Stimulated activated CD4-positive, alpha-beta T cell treated with anti-CD3 and anti-CD28 coated beads, TNF-alpha, amount 100 ng/mL, for 48 hours (primary cell): ENCODE data around the gene RPS21.

Experiments used
- DNase-seq, 3 donors: peaks; one replicate each; pipeline ENCODE4 v3.0.0-alpha.2; 2020; ENCODE audit warnings: low read depth in 3 of 3

The RPS21 gene

GRCh38 chr20:62378215-62378614 lies 8.7 kb upstream of the RPS21 start:
- no peak for DNase-seq

DNA sequence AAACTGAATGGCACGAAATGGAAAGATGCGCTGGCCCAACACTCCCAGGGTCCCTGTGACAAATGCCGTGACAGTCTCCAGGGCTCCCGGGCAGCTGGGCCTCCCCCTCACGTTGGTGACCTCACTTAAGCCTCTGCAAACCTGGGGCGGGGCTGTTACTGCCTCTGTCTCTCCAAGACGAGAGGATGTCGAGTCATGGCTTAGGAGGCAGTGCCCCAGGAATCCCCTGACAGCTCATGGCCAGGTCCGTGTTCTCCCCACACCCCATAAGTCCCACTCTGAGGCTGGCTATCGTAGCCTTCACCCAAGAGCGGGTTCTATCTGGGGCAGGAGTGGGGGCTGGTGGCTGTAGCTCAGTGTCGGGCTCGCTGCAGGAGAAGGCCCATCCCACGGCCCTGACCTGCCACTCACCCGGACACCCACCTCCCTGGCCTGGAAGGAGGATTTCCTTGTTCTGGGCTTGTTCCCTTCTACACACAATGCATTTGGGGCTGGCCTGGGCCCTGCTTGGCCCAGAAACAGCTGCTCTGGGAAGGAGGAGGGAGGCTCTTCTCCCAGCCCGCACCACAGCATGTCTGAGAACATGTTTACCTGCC lies 5.6 kb upstream of the RPS21 start:
- DNase-seq: no peak

GRCh38 chr20:62381842-62382241 lies 5.1 kb upstream of the RPS21 start:
- no peak for DNase-seq

DNA sequence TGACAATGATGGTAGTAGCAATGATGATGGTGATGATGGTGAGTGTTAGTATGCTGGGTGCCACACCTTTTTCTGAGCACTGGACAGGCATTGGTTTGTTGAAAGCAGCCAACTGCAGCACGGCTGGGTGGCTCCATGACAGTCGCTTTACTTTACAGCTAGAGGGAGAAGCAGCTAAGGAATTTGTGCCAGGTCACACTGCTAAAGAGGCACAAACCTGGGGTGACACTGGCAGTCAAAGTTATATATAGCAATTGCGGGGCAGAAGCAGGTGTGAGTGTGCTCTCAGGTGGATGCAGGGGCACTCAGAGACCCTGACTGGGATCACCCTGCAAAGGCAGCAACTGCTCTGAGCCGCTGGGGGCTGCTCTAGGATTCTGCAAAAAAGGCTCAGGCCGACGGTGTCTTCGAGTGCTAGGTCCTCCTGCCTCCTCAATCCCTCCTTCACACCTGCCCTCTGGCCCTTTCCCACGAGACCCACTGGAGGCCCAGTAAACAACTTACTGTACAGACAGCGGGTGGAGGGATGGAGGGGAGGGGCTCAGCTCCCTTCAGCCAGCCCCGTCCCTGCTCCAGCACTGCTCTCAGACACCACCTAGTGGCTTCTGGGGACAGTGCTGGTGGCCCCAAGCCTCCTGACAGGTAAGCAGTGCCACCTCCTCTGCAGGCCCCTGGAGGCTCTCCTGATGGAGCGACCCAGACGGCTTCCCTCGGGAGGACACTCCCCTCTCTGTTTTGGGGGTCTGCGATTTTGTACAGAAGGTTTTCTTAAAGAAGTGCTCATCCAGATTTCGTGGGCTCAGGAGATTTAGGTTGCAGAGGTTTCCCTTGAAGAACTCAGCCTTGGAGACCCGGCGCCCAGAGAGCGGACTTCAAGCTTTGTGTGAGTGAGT lies 4.4 kb upstream of the RPS21 start:
- peak; percentile 65 to 69 (median 66) for DNase-seq

DNA sequence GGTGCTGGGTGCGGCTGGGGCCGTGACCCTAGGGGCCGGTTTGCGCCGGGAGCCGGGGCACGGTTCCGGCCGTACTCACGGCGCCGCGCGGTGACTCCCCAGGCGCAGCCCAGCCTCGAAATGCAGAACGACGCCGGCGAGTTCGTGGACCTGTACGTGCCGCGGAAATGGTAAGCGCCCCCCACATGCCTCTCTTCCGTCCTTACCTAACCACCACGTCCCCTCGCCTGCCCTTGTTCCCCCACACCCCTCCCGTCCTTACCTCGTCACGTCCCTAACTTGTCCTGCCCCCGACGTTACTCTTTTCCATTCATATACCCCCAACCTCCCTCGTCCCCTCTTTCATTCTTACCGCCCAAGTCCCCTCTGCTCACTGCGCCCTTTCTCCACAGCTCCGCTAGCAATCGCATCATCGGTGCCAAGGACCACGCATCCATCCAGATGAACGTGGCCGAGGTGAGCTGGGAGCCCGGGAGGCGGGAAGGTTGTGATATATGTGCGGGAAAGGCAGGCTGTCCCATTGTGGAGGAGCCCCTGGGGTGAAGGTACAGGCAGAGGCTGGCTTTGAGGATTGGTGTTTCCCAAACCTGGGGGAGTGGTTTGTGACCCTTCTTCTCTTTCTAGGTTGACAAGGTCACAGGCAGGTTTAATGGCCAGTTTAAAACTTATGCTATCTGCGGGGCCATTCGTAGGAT lies 463 bp downstream of the RPS21 start:
- DNase-seq: no peak

DNA sequence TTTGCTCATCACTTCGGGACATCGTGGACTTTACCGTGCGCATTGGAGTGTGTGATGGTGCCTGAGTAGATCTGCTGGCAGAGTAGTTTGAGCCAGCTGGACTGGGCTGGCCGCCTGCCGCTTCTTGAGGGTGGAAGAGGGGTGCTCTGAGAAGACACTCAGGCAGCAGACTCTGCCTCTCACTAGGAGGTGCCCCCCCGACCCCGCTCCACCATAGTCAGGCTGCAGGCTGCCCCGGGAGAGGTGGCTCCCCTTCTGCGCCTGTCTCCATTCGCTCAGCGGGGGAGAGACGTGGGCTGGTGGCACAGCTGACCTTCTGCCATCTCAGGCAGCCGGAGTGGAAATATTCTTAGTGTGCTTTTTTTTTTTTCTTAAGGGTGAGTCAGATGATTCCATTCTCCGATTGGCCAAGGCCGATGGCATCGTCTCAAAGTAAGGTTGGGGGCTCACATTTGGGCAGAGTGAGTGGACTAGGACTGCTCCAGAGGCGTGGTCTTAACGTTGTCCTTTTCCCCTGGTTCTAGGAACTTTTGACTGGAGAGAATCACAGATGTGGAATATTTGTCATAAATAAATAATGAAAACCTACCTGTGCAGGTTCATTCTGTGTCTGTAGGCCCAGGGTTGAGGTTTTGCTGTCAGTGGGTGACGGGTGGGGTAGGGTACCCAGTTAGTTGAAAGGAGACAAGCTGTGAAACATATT lies 1.2 kb downstream of the RPS21 start:
- no peak for DNase-seq

DNA sequence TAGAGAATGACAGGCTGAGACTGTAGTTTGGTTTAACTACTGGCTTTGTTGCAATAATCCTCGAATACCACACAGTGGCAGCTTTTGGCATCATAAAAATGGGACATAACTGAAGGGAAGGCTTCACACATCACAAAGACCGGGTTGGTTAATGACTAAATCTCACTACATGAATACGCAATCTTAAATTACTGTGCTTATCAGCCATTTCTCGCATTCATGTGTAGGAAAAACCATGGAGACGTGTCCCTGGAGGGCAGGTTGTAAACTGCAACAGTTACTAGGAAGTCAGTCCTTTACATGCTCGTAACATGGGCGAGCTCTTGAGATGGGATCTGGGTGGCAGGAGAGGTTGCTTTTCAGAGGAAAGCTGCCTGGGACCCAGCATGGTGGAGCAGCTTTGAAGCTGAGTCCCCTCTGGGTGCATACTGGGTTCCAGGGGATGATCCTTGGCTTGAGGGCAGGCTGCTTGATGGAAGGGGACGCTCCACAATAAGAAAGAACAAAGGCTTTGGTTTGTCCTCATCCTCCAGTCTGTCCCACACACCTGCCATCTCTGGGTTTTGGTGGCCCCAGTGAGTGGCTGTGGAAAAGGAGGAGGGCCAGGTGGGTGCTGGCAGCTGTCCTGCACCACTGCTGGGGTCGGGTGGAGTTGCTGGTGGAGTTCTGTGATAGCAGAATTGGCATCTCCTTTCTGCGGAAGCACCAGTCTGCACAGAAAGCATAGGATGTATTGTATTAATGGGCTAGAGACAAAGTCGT lies 2.1 kb downstream of the RPS21 start:
- DNase-seq: no peak

DNA sequence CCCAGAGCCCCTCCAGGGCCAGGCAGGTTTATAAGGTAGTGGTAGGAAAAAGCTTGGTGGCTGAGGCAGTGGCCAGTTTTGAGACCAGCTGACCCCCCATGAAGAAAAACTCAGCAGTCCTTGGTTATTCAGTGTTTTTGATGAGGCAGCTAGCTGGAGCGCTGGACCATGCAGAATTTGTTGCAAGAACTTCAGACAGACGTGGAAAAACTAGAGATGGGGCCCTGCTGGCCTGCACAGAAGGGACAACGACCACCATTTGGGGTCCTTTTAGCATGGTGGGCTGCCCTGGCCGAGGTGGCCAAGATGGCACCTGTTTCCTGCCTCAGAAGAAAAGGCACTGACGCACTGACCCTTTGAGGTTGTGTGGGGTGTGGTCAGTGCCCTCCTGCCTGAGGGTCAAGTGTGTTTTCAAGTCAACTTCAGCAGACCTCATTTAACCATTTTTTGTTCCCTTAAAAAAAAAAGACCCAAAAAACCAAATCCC lies 2.7 kb downstream of the RPS21 start:
- DNase-seq: no peak

DNA sequence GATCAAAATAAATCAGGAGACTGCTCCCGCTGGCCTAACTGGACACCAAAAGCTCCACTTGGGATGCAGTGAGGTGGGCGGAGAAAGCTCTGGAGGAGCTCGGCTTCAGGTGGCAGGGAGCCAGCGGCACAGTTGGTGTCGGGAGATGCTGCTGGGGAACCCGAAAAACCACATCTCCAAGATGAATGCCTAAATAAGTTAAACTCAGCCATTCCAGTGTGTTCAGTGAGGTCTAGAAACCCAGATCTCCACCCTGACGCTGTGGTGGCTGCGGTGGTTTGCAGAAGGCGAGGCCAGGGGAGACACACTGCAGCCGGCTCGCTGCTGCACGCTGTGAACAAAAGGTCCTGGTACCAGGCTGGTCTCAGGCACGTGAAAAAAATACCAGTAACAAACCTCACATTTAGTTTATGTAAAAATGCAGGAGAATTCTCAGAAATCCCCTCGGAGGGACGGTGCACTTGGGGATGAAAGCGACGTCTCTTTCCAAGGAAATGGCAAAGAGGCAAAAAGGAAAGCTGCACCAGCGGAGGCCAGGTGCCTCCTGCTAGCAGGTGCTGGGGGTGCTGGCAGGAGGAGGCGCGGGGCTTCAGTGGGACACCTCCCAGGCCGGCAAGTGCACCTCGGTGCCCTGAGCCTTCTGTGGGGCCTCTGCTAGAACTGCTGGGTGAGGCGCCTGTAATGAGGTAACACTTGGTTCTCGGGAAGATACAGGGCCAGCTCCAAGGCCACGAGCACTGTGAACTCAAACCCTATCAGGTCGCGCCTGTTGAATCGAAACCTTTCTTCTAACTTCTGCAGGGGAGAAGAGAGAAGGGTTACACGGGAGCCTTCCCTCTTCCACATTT lies 3.6 kb downstream of the RPS21 start:
- DNase-seq: no peak

DNA sequence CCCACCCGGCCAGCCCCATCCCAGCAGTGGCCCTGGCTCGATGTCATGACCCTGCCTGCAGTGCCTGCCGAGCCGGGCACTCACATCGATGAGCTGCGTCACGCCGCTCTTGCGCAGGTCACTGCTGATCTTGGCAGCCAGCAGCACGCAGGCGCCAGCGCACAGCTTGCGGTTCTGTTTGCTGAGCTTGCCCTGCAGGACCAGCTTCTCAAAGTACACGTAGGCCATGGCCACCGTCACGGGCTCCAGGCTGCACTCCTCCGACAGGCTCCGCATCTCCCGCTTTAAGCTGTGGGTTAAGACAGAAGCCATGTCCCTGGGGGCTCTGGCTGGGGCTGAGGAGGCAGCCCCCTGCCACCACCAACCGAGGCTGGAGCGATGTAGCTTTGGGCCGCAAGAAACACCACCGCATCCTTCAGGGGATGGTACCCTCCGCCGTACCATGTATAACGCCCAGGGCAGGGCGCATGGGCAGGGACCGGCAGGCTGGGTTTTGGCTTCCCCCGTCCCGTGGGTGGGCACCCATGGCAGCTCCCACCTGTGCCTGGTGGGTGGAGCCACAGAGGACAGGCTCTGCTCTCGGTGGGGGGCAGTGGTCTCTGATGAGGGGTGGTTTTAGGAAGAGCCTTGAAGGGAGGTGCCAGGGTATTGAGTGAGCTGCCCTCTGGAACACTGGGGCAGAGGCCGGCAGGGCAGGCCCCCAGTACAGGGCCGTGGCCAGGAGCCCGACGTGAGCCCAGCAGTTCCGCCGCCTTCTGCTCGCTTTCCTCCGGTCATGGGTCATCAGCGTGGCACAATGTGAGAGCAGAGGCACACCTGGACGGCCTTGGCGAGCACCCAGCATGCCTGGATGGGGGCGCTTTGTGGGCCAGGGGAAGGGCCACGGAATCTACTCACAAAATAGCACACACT lies 4.5 kb downstream of the RPS21 start:
- no peak for DNase-seq

DNA sequence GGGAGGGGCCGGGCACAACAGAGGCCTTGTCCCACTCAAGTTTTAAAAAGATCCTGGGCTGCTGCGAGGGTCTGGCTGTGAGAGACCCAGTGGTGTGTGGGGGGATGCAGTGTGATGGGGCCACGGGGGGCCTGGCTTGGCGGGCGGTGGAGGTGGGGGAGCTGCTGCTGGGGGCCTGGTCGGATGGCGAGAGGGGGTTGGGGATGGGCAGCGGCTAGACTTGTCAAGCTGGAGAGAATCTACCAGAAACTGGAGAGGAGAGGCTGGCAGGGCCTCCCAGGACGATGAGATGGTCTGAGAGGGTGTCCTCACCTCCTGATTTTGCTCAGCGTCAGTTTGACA lies 5.1 kb downstream of the RPS21 start:
- DNase-seq: no peak

DNA sequence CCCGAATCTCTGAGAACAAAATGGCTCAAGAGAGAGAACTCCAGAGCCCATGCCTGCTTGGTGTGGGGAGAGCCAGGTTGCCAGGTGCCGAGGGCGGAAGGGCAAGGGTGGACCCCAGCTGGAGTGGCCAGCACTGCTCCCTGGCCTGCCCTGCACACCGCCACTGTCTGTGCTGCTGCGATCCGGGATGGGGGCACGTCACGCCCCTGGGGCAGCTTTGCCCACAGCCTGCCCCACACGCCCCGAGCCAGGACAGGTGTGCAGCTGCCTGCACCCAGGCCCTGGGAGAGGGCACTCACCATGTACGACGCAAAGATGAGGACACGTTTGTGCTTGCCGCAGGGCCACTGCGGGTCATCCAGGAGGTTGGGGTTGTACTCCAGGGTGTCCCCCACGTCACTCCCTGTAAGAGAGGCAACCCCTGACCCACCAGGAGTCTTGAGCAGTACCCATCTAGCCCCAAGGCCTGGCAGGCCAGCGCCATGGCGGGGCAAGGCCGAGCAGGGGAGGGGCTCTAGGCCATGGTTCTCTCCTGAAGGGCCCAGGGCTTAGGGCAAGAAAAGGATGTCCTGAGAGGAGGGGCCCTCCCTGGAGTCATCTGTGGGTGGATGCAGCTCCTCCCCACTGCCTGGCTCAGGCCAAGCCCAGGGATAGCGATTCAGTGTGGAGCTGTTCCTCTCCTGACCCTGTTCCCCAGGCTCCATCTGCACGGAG lies 5.9 kb downstream of the RPS21 start:
- DNase-seq: no peak

GRCh38 chr20:62393335-62393665 lies 6.4 kb downstream of the RPS21 start:
- no peak for DNase-seq

- DNase-seq: no peak
Observed at GRCh38 chr20:62393830-62394229, 6.9 kb downstream of the RPS21 start.

- no peak for DNase-seq
Observed at GRCh38 chr20:62394248-62395245, 7.6 kb downstream of the RPS21 start.

- no peak for DNase-seq
Observed at GRCh38 chr20:62395311-62396242, 8.7 kb downstream of the RPS21 start.
